GM12891 (cell line): ENCODE results near the gene NCKAP5.

Experiments
- POLR2A ChIP-seq: IDR thresholded peaks from 2 replicates; pipeline ENCODE4 v1.6.1; 2011; ENCODE audit warnings: low read depth, low read length, control low read depth
- POLR2AphosphoS5 ChIP-seq: IDR thresholded peaks from 2 replicates; pipeline ENCODE4 v1.6.1; 2011; ENCODE audit warnings: low read depth, low read length, control low read depth
- TAF1 ChIP-seq: IDR thresholded peaks from 2 replicates; pipeline ENCODE4 v1.6.1; 2011; ENCODE audit warnings: low read depth, low read length, control low read depth

DNA sequence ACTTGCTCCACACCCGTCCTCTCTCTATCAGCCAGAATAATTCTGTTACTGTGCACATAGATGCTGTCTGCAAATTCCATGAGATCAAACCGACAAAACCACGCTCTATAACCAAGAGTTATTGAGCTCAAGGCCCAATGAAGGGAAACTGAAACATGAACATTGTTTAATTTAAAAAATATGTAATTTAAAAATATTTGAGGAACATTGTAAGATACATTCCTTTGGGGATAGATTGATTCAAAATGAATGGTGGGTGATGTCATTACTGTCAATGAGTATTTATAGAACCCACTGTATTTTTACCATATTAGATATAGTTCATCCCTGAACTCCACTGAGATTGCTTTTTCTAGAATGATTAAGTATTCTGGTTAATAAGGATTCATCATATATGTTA is 50.4 kb downstream of the NCKAP5 start:
- no peak for TF ChIP-seq POLR2A
- no peak for TF ChIP-seq POLR2AphosphoS5
- TF ChIP-seq TAF1 = no peak
